CD4-positive, CD25-positive, alpha-beta regulatory T cell (primary cell): ENCODE data around the gene UQCRC2. TPM values are rescaled to one million over a fixed set of nuclear protein-coding genes. Genes with fewer than 3 reads are reported as not detected.
"Not testable (repeated sequence)": the region's sequence is repeated elsewhere in the genome, so short reads cannot be mapped to it uniquely, and the experiment has no call there.

Experiments used
- ATAC-seq, 2 donors: fragments of 150-1000 bp; cut with Tn5 transposase; one replicate each; pipeline ENCODE4 v1.10.0; 2021; ENCODE audit warnings: low read depth in 2 of 2, moderate number of reproducible peaks in 2 of 2, moderate library complexity in 1 of 2
- DNase-seq, 3 donors: peaks; one replicate each; pipeline versions ENCODE4 v3.0.0 to v3.0.0-alpha.2; 2012 to 2022; ENCODE audit warnings: mixed read lengths in 1 of 3
- H3K27ac ChIP-seq: one replicate; pipeline ENCODE4 v1.7.0; 2013; ENCODE audit warnings: mild to moderate bottlenecking, low read length; ENCODE audit not compliant: insufficient read depth, poor library complexity, severe bottlenecking
- H3K27me3 ChIP-seq: one replicate; pipeline ENCODE4 v1.7.0; 2013; ENCODE audit warnings: low read length; ENCODE audit not compliant: control insufficient read depth, insufficient read depth
- H3K36me3 ChIP-seq: one replicate; pipeline ENCODE4 v1.7.0; 2013; ENCODE audit warnings: mild to moderate bottlenecking, low read length, moderate library complexity; ENCODE audit not compliant: control insufficient read depth, insufficient read depth
- H3K4me1 ChIP-seq: 2 replicates; pipeline ENCODE4 v1.7.0; 2013; ENCODE audit warnings: mild to moderate bottlenecking, low read length; ENCODE audit not compliant: insufficient read depth, control insufficient read depth, poor library complexity, severe bottlenecking
- H3K4me3 ChIP-seq: one replicate; pipeline ENCODE4 v1.7.0; 2013; ENCODE audit warnings: low read depth, mild to moderate bottlenecking, low read length, moderate library complexity
- H3K9me3 ChIP-seq, 2 experiments: 1 replicate in 1 of 2; 2 replicates in 1 of 2; pipeline ENCODE4 v1.7.0; 2013; ENCODE audit warnings: low read length in 2 of 2, mild to moderate bottlenecking in 1 of 2, moderate library complexity in 1 of 2; ENCODE audit not compliant: control insufficient read depth in 2 of 2
- H3K27ac Mint-ChIP-seq, 3 donors: one replicate each; pipeline ENCODE4 v1.8.0; 2020 to 2022; ENCODE audit warnings: mild to moderate bottlenecking in 3 of 3, mixed read lengths in 3 of 3, moderate library complexity in 2 of 3
- H3K27me3 Mint-ChIP-seq: one replicate; pipeline ENCODE4 v1.8.0; 2022; ENCODE audit warnings: mild to moderate bottlenecking, mixed read lengths
- H3K36me3 Mint-ChIP-seq: one replicate; pipeline ENCODE4 v1.8.0; 2020; ENCODE audit warnings: mixed read lengths
- H3K4me1 Mint-ChIP-seq, 4 donors: one replicate each; pipeline ENCODE4 v1.8.0; 2020 to 2022; ENCODE audit warnings: mixed read lengths in 4 of 4, mild to moderate bottlenecking in 1 of 4
- H3K4me3 Mint-ChIP-seq, 4 donors: one replicate each; pipeline ENCODE4 v1.8.0; 2020 to 2022; ENCODE audit warnings: mild to moderate bottlenecking in 4 of 4, mixed read lengths in 4 of 4, moderate library complexity in 3 of 4
- H3K9me3 Mint-ChIP-seq, 7 donors: one replicate each; pipeline ENCODE4 v1.8.0; 2020 to 2022; ENCODE audit warnings: mixed read lengths in 7 of 7, mild to moderate bottlenecking in 3 of 7, moderate library complexity in 2 of 7
- polyA plus RNA-seq, 4 donors: library from polyadenylated mRNA; unstranded; fragments of 300-500 nt; fragmentation: Illumina TruSeq; gene quantifications; one replicate each; pipeline ENCODE4 v1.2.3, GENCODE V29; 2021
- total RNA-seq: library from RNA; stranded (reverse); gene quantifications from one replicate; pipeline ENCODE4 v1.2.3, GENCODE V29; 2022

UQCRC2 gene
- total and polyA plus RNA-seq, 5 donors from 2014 or later: 164 to 218 (median 205) TPM

- Histone ChIP-seq H3K9me3 (no peaks in the 10 kb centered on the region), H3K36me3 (no peaks in the 10 kb centered on the region), H3K4me1 (peaks cover 36% of the 10 kb centered on the region), H3K27me3 (no peaks in the 10 kb centered on the region), H3K27ac (no peak overlapping the region), H3K4me3 (no peak overlapping the region)
- Mint-ChIP-seq H3K9me3 (no peaks in the 10 kb centered on the region), H3K27ac (no peak overlapping the region), H3K4me3 (no peak overlapping the region), H3K36me3 (no peaks in the 10 kb centered on the region), H3K4me1 (peaks cover 41 to 77% (median 60%) of the 10 kb centered on the region in 4 donors), H3K27me3 (no peaks in the 10 kb centered on the region)
- ATAC-seq: no peak
- DNase-seq: no peak
Measured at GRCh38 chr16:22013486-22013885, 60.3 kb downstream of the UQCRC2 start.

GRCh38 chr16:22014271-22014873 is 61.2 kb downstream of the UQCRC2 start:
- H3K27ac ChIP-seq: no peak overlapping the region

GRCh38 chr16:22016927-22017326 is 63.8 kb downstream of the UQCRC2 start:
- no peak for DNase-seq
- Mint-ChIP-seq H3K27me3 (no peaks in the 10 kb centered on the region), H3K36me3 (peaks cover 8% of the 10 kb centered on the region), H3K4me1 (peaks cover 33 to 68% (median 50%) of the 10 kb centered on the region in 4 donors), H3K27ac (no peak overlapping the region), H3K4me3 (no peak overlapping the region), H3K9me3 (no peaks in the 10 kb centered on the region)
- no peak for ATAC-seq
- no peaks in the 10 kb centered on the region for H3K9me3 ChIP-seq
- H3K27ac ChIP-seq: no peak overlapping the region
- H3K36me3 ChIP-seq: no peaks in the 10 kb centered on the region
- H3K27me3 ChIP-seq: no peaks in the 10 kb centered on the region
- no peak overlapping the region for H3K4me3 ChIP-seq
- H3K4me1 ChIP-seq: peaks cover 9% of the 10 kb centered on the region

More at GRCh38 chr16:22014271-22014873, 61.2 kb downstream of the UQCRC2 start:
- no peak overlapping the region for H3K4me3 Mint-ChIP-seq
- no peaks in the 10 kb centered on the region for H3K9me3 Mint-ChIP-seq
- H3K4me1 ChIP-seq: peaks cover 28% of the 10 kb centered on the region
- no peaks in the 10 kb centered on the region for H3K9me3 ChIP-seq
- H3K36me3 ChIP-seq: no peaks in the 10 kb centered on the region
- peaks cover 47 to 77% (median 62%) of the 10 kb centered on the region in 4 donors for H3K4me1 Mint-ChIP-seq
- DNase-seq: no peak
- no peaks in the 10 kb centered on the region for H3K27me3 ChIP-seq
- no peaks in the 10 kb centered on the region for H3K27me3 Mint-ChIP-seq
- peak overlapping the region in 1 of 3 donors; percentile 21 for H3K27ac Mint-ChIP-seq
- no peaks in the 10 kb centered on the region for H3K36me3 Mint-ChIP-seq
- no peak overlapping the region for H3K4me3 ChIP-seq
- ATAC-seq: no peak

- H3K9me3 ChIP-seq: no peaks in the 10 kb centered on the region
- no peak overlapping the region for H3K27ac Mint-ChIP-seq
- ATAC-seq: no peak
- no peak overlapping the region for H3K27ac ChIP-seq
- no peaks in the 10 kb centered on the region for H3K27me3 Mint-ChIP-seq
- peaks cover 9% of the 10 kb centered on the region for H3K4me1 ChIP-seq
- H3K4me3 ChIP-seq: no peak overlapping the region
- no peaks in the 10 kb centered on the region for H3K27me3 ChIP-seq
- H3K9me3 Mint-ChIP-seq: no peaks in the 10 kb centered on the region
- H3K36me3 ChIP-seq: no peaks in the 10 kb centered on the region
- no peak overlapping the region for H3K4me3 Mint-ChIP-seq
- no peak for DNase-seq
- peaks cover 32 to 70% (median 51%) of the 10 kb centered on the region in 4 donors for H3K4me1 Mint-ChIP-seq
- peaks cover 14% of the 10 kb centered on the region for H3K36me3 Mint-ChIP-seq
Measured at GRCh38 chr16:22018559-22018958, 65.4 kb downstream of the UQCRC2 start.

- DNase-seq (no peak), ATAC-seq (no peak)
- H3K9me3 Mint-ChIP-seq: no peaks in the 10 kb centered on the region
- H3K27me3 ChIP-seq: no peaks in the 10 kb centered on the region
- no peaks in the 10 kb centered on the region for H3K9me3 ChIP-seq
- H3K4me3 ChIP-seq: no peak overlapping the region
- no peak overlapping the region for H3K4me3 Mint-ChIP-seq
- H3K4me1 ChIP-seq: peaks cover 4% of the 10 kb centered on the region
- H3K36me3 Mint-ChIP-seq: peaks cover 19% of the 10 kb centered on the region
- H3K36me3 ChIP-seq: no peaks in the 10 kb centered on the region
- no peak overlapping the region for H3K27ac Mint-ChIP-seq
- H3K4me1 Mint-ChIP-seq: peaks cover 30 to 63% (median 40%) of the 10 kb centered on the region in 4 donors
- no peak overlapping the region for H3K27ac ChIP-seq
- no peaks in the 10 kb centered on the region for H3K27me3 Mint-ChIP-seq
Measured at GRCh38 chr16:22022151-22022550, 69.0 kb downstream of the UQCRC2 start.

- Histone ChIP-seq H3K9me3 (no peaks in the 10 kb centered on the region), H3K4me1 (no peaks in the 10 kb centered on the region), H3K4me3 (no peak overlapping the region), H3K36me3 (no peaks in the 10 kb centered on the region), H3K27me3 (no peaks in the 10 kb centered on the region), H3K27ac (no peak overlapping the region)
- no peaks in the 10 kb centered on the region for H3K9me3 Mint-ChIP-seq
- H3K4me3 Mint-ChIP-seq: no peak overlapping the region
- H3K27me3 Mint-ChIP-seq: no peaks in the 10 kb centered on the region
- H3K27ac Mint-ChIP-seq: peak overlapping the region in 2 of 3 donors; percentile 24 to 76
- no peak for ATAC-seq
- H3K36me3 Mint-ChIP-seq: peaks cover 19% of the 10 kb centered on the region
- no peak for DNase-seq
- H3K4me1 Mint-ChIP-seq: peaks cover 32 to 63% (median 45%) of the 10 kb centered on the region in 4 donors
Measured at GRCh38 chr16:22023505-22023904, 70.3 kb downstream of the UQCRC2 start.

GRCh38 chr16:22024785-22025184 is 71.6 kb downstream of the UQCRC2 start:
- not testable (repeated sequence) for DNase-seq, ATAC-seq, H3K27ac ChIP-seq, H3K9me3 Mint-ChIP-seq, H3K4me3 ChIP-seq, H3K27me3 Mint-ChIP-seq, H3K36me3 ChIP-seq, H3K27me3 ChIP-seq, H3K4me3 Mint-ChIP-seq, H3K4me1 ChIP-seq, H3K9me3 ChIP-seq
- Mint-ChIP-seq H3K27ac (peak overlapping the region in 1 of 3 donors; percentile 55), H3K4me1 (peaks cover 39 to 56% (median 44%) of the 10 kb centered on the region in 4 donors), H3K36me3 (peaks cover 17% of the 10 kb centered on the region)

- H3K27me3 Mint-ChIP-seq: no peaks in the 10 kb centered on the region
- peaks cover 0 to 3% (median 0%) of the 10 kb centered on the region in 7 donors for H3K9me3 Mint-ChIP-seq
- H3K4me3 Mint-ChIP-seq: no peak overlapping the region
- Histone ChIP-seq H3K9me3 (no peaks in the 10 kb centered on the region), H3K36me3 (peaks cover 12% of the 10 kb centered on the region), H3K27me3 (no peaks in the 10 kb centered on the region), H3K27ac (no peak overlapping the region), H3K4me1 (no peaks in the 10 kb centered on the region), H3K4me3 (no peak overlapping the region)
- H3K4me1 Mint-ChIP-seq: peaks cover 33 to 61% (median 51%) of the 10 kb centered on the region in 4 donors
- no peak for DNase-seq
- ATAC-seq: no peak
- H3K27ac Mint-ChIP-seq: peak overlapping the region in 2 of 3 donors; percentile 69 to 82
- H3K36me3 Mint-ChIP-seq: peaks cover 28% of the 10 kb centered on the region
Measured at GRCh38 chr16:22027633-22028032, 74.5 kb downstream of the UQCRC2 start.
